ENCODE data around the gene CNPY4.

CNPY4 gene

GRCh38 chr7:100119072-100119969 is at the start of gene CNPY4, which contains the start of gene TAF6:
CNPY4 (plus strand) TSS chr7:100119634; CDS start chr7:100119745, 111 bp downstream.
TAF6 (minus strand) TSS chr7:100119358; CDS start chr7:100114209, 5,149 bp downstream.
- DNase-seq: peak; percentile 96

GRCh38 chr7:100069991-100070390 is 49.4 kb upstream of the CNPY4 start:
- no peak for DNase-seq

GRCh38 chr7:100071018-100071723 is 48.3 kb upstream of the CNPY4 start:
- DNase-seq: no peak

- no peak for DNase-seq
Observed at GRCh38 chr7:100072462-100072861, 47.0 kb upstream of the CNPY4 start.

GRCh38 chr7:100074841-100075240 is 44.6 kb upstream of the CNPY4 start:
- DNase-seq: no peak

GRCh38 chr7:100075418-100075817 is 44.0 kb upstream of the CNPY4 start:
- DNase-seq: no peak

GRCh38 chr7:100077205-100077604 is 42.2 kb upstream of the CNPY4 start:
- no peak for DNase-seq

GRCh38 chr7:100079024-100079560 is 40.3 kb upstream of the CNPY4 start:
- no peak for DNase-seq

- no peak for DNase-seq
Observed at GRCh38 chr7:100080907-100081534, 38.4 kb upstream of the CNPY4 start.

- DNase-seq: peak; percentile 99
Observed at GRCh38 chr7:100081535-100082102, 37.8 kb upstream of the CNPY4 start, which contains the start of gene ZNF3. ZNF3 (minus strand) TSS chr7:100081723; CDS start chr7:100077357, 4,366 bp downstream.

- no peak for DNase-seq
Observed at GRCh38 chr7:100082978-100083377, 36.5 kb upstream of the CNPY4 start.

- no peak for DNase-seq
Observed at GRCh38 chr7:100085515-100085914, 33.9 kb upstream of the CNPY4 start.

- no peak for DNase-seq
Observed at GRCh38 chr7:100087055-100087750, 32.2 kb upstream of the CNPY4 start.

GRCh38 chr7:100088095-100088620 is 31.3 kb upstream of the CNPY4 start:
- no peak for DNase-seq

- peak; percentile 86 for DNase-seq
Observed at GRCh38 chr7:100088621-100089457, 30.6 kb upstream of the CNPY4 start, which contains the start of gene COPS6. COPS6 (plus strand) TSS chr7:100088969; CDS start chr7:100088991, 22 bp downstream.

GRCh38 chr7:100089458-100090196 is 29.8 kb upstream of the CNPY4 start:
- DNase-seq: no peak

GRCh38 chr7:100090527-100091410 is 28.7 kb upstream of the CNPY4 start:
- no peak for DNase-seq

GRCh38 chr7:100091411-100092181 is 27.8 kb upstream of the CNPY4 start:
- no peak for DNase-seq
